Thyroid gland (tissue), 4 donors: Measurements from ENCODE around the gene GREB1.

Experiments
- CTCF ChIP-seq, 6 experiments: fragments of 200-600 bp in 3 of 6; fragments of 450-650 bp in 3 of 6; sonication (generic) in 3 of 6; IDR thresholded peaks; one replicate each; pipeline ENCODE4 v1.5.1; 2016 to 2019; ENCODE audit warnings: antibody characterized with exemption in 6 of 6, mild to moderate bottlenecking in 2 of 6, inconsistent platforms in 1 of 6, moderate library complexity in 1 of 6
- POLR2A ChIP-seq, 2 donors: fragments of 450-650 bp; IDR thresholded peaks; one replicate each; pipeline ENCODE4 v1.6.1; 2017; ENCODE audit warnings: antibody characterized with exemption in 2 of 2, mild to moderate bottlenecking in 2 of 2, moderate library complexity in 1 of 2

GRCh38 chr2:11495844-11496681 lies 37.8 kb upstream of the GREB1 start:
- no peak for TF ChIP-seq POLR2A (IDR thresholded peaks at IDR 0.05)
- no peak for TF ChIP-seq CTCF (IDR thresholded peaks at IDR 0.05)
